Activated B cell treated with CpG ODN at 0.5 μM for 24 hours (primary cell): ENCODE results near the gene FURIN. TPM values are rescaled to one million over a fixed set of nuclear protein-coding genes. Genes with fewer than 3 reads are reported as not detected.

Experiments used
- ATAC-seq: fragments of 200-7000 bp; cut with Tn5 transposase; one replicate; pipeline ENCODE4 v1.10.0; 2021; ENCODE audit warnings: low read depth, mild to moderate bottlenecking, moderate library complexity
- CTCF ChIA-PET: fragments of 350-600 bp; sonication (Branson Sonifier 250); formaldehyde crosslinking; loops from one replicate; lab custom pipeline; 2021; ENCODE audit warnings: antibody characterized with exemption; lab: Charles Lee
- POLR2A ChIA-PET: fragments of 350-600 bp; sonication (Branson Sonifier 250); formaldehyde crosslinking; loops from one replicate; lab custom pipeline; 2021; ENCODE audit warnings: antibody characterized with exemption; lab: Charles Lee
- DNase-seq: peaks from one replicate; pipeline ENCODE4 v3.0.0; 2022
- H3K27ac Mint-ChIP-seq: one replicate; pipeline ENCODE4 v1.8.0; 2020; ENCODE audit warnings: mixed read lengths
- H3K27me3 Mint-ChIP-seq: one replicate; pipeline ENCODE4 v1.8.0; 2021; ENCODE audit warnings: mixed read lengths
- H3K36me3 Mint-ChIP-seq: one replicate; pipeline ENCODE4 v1.8.0; 2021; ENCODE audit warnings: low read depth, mixed read lengths
- H3K4me1 Mint-ChIP-seq: one replicate; pipeline ENCODE4 v1.8.0; 2021; ENCODE audit warnings: mixed read lengths
- H3K4me3 Mint-ChIP-seq: one replicate; pipeline ENCODE4 v1.8.0; 2020; ENCODE audit warnings: mild to moderate bottlenecking, mixed read lengths
- H3K9me3 Mint-ChIP-seq: one replicate; pipeline ENCODE4 v1.8.0; 2020; ENCODE audit warnings: mixed read lengths
- CTCF ChIP-seq: fragments of 200-600 bp; IDR thresholded peaks from one replicate; pipeline ENCODE4 v1.8.0; 2022; ENCODE audit warnings: antibody characterized with exemption, mild to moderate bottlenecking
- intact Hi-C: fragments of 100-400 bp; cut with micrococcal nuclease; formaldehyde crosslinking; loops from one replicate; pipeline ENCODE4 v1.15.1; 2024
- total RNA-seq: library from RNA; stranded (reverse); gene quantifications from 2 replicates; pipeline ENCODE4 v1.2.3, GENCODE V29; 2022

FURIN gene
- total RNA-seq, 1 donor from 2014 or later = 46.5 TPM

- ChIA-PET POLR2A (no interaction called here), CTCF (no interaction called here)
- Mint-ChIP-seq H3K4me3 (no peak overlapping the region), H3K27ac (no peak overlapping the region), H3K4me1 (peaks cover 13% of the 10 kb centered on the region), H3K9me3 (no peaks in the 10 kb centered on the region), H3K36me3 (peaks cover 35% of the 10 kb centered on the region), H3K27me3 (no peaks in the 10 kb centered on the region)
- intact Hi-C loops = no loop called here
- no peak for ATAC-seq
- TF ChIP-seq CTCF = no peak
- no peak for DNase-seq
Measured at GRCh38 chr15:90891346-90891949, 23.1 kb downstream of the FURIN start.

GRCh38 chr15:90892023-90892422, 23.6 kb downstream of the FURIN start:
- POLR2A ChIA-PET = no interaction called here
- no peak for DNase-seq
- H3K27ac Mint-ChIP-seq = no peak overlapping the region
- intact Hi-C loops = no loop called here
- peaks cover 18% of the 10 kb centered on the region for H3K4me1 Mint-ChIP-seq
- H3K36me3 Mint-ChIP-seq = peaks cover 35% of the 10 kb centered on the region
- no peak overlapping the region for H3K4me3 Mint-ChIP-seq
- ATAC-seq = no peak
- CTCF ChIA-PET = no interaction called here
- TF ChIP-seq CTCF = no peak
- H3K9me3 Mint-ChIP-seq = no peaks in the 10 kb centered on the region
- H3K27me3 Mint-ChIP-seq = no peaks in the 10 kb centered on the region

- H3K9me3 Mint-ChIP-seq = no peaks in the 10 kb centered on the region
- H3K4me1 Mint-ChIP-seq = peaks cover 23% of the 10 kb centered on the region
- no peak for ATAC-seq
- peaks cover 32% of the 10 kb centered on the region for H3K36me3 Mint-ChIP-seq
- DNase-seq = no peak
- ChIA-PET CTCF (no interaction called here), POLR2A (no interaction called here)
- intact Hi-C loops = no loop called here
- H3K4me3 Mint-ChIP-seq = no peak overlapping the region
- no peaks in the 10 kb centered on the region for H3K27me3 Mint-ChIP-seq
- TF ChIP-seq CTCF = no peak
- no peak overlapping the region for H3K27ac Mint-ChIP-seq
Measured at GRCh38 chr15:90892498-90893174, 24.2 kb downstream of the FURIN start.

- DNase-seq (no peak), ATAC-seq (no peak)
- Mint-ChIP-seq H3K4me3 (no peak overlapping the region), H3K9me3 (no peaks in the 10 kb centered on the region), H3K27me3 (no peaks in the 10 kb centered on the region), H3K36me3 (peaks cover 28% of the 10 kb centered on the region), H3K4me1 (peaks cover 26% of the 10 kb centered on the region), H3K27ac (no peak overlapping the region)
- TF ChIP-seq CTCF = no peak
- POLR2A ChIA-PET = interaction anchor here (1.2 kb wide), 1 partner anchor 39 kb away, joined by 4 read pairs; the partner anchor contains the start of gene HDDC3
- CTCF ChIA-PET = interaction anchor here (4.8 to 12.5 kb wide), 2 partner anchors 8 to 40 kb away, joined by 28 to 193 read pairs; partner anchors contain the start of genes HDDC3 and UNC45A
- intact Hi-C loops = no loop called here
Measured at GRCh38 chr15:90893175-90894090, 25.0 kb downstream of the FURIN start.
